ENCODE data around the gene STK35. TPM values are rescaled to one million over a fixed set of nuclear protein-coding genes. Genes with fewer than 3 reads are reported as not detected.

STK35 gene
- total and polyA plus RNA-seq, 9 of the 15 experiments (the other 6 are each of a cell fraction or from before 2014, with no cell fraction given), result 1.0 to 11.0 (median 6.3) TPM

GRCh38 chr20:2086980-2087377, 14.6 kb upstream of the STK35 start:
- Histone ChIP-seq H3K4me1 (replicated peaks in 1 of 2; ENCODE audit: control insufficient read depth in 2 of 2, insufficient read depth in 2 of 2, low read length in 2 of 2) (no peaks in the 10 kb centered on the region), H3K9ac (ENCODE audit: insufficient read depth in 1 of 2, low read depth in 2 of 2, low read length in 2 of 2) (no peak overlapping the region), H3K9me3 (replicated peaks; ENCODE audit: control insufficient read depth, insufficient read depth, low read depth, low read length) (no peaks in the 10 kb centered on the region), H3K4me2 (ENCODE audit: insufficient read depth, low read length) (no peak overlapping the region), H3K27me3 (ENCODE audit: control insufficient read depth in 2 of 2, insufficient read depth in 2 of 2, low read length in 2 of 2) (peaks cover 6 to 10% of the 10 kb centered on the region in 2 experiments; a peak in 2 of 5 replicates), H3K27ac (ENCODE audit: extremely low read depth, low read depth, low read length) (no peak overlapping the region), H4K20me1 (replicated peaks; ENCODE audit: control insufficient read depth, insufficient read depth, low read length) (no peaks in the 10 kb centered on the region), H3K9me1 (ENCODE audit: control insufficient read depth, insufficient read depth, low read length) (no peaks in the 10 kb centered on the region), H3K4me3 (no peak overlapping the region), H3K79me2 (ENCODE audit: control insufficient read depth, insufficient read depth, low read length) (no peaks in the 10 kb centered on the region), H2AFZ (ENCODE audit: low read depth, low read length) (no peak overlapping the region), H3K36me3 (ENCODE audit: control insufficient read depth, insufficient read depth, low read length) (no peaks in the 10 kb centered on the region)
- ChIA-PET CTCF (ENCODE audit: low intra/inter-chr PET ratio) (no interaction called here), POLR2A (no interaction called here)
- no peak for ATAC-seq
- intact Hi-C loops (cut with micrococcal nuclease), result loop anchor here (5.0 kb wide), 1 partner anchor 70 kb away; no protein-coding TSS in a partner anchor
- WGBS (ENCODE audit: insufficient coverage, low coverage, missing lambda C conversion rate), result 0% methylated on average over 2 of the region's 2 CpGs
- DNase-seq (ENCODE audit: extremely low read depth in 1 of 4, low spot score in 3 of 4), result no peak
- FAIRE-seq, result no peak
- no TSS peak for BruUV-seq (replicated peaks)
- TF ChIP-seq DEAF1 (CRISPR knock-in tag; IDR thresholded peaks at IDR 0.05), result no peak
- TF ChIP-seq SNIP1 (IDR thresholded peaks at IDR 0.05; ENCODE audit: low read depth), result no peak
- no peak for TF ChIP-seq MTF1 (CRISPR knock-in tag; IDR thresholded peaks at IDR 0.05; ENCODE audit: borderline replicate concordance)
- no peak for TF ChIP-seq FOXK2 (conservative IDR thresholded peaks at IDR 0.05 in 1 of 2, IDR thresholded peaks at IDR 0.05 in 1 of 2; ENCODE audit: low read depth in 2 of 2)
- TF ChIP-seq HES1 (IDR thresholded peaks at IDR 0.05; ENCODE audit: low read depth), result no peak
- no peak for TF ChIP-seq SOX6 (IDR thresholded peaks at IDR 0.05)
- no peak for TF ChIP-seq GTF2A2 (tag; IDR thresholded peaks at IDR 0.05)
- TF ChIP-seq STAT5B (CRISPR knock-in tag; IDR thresholded peaks at IDR 0.05), result no peak
- TF ChIP-seq ATF2 (CRISPR knock-in tag; IDR thresholded peaks at IDR 0.05), result no peak
- TF ChIP-seq HMBOX1 (IDR thresholded peaks at IDR 0.05), result no peak
- TF ChIP-seq FIP1L1 (IDR thresholded peaks at IDR 0.05; ENCODE audit: low read depth, low read length, poor library complexity, severe bottlenecking), result no peak
- TF ChIP-seq ZBTB2 (IDR thresholded peaks at IDR 0.05), result no peak
- no peak for TF ChIP-seq GABPA (tag; conservative IDR thresholded peaks at IDR 0.05; ENCODE audit: low read depth)
- no peak for TF ChIP-seq NFE2L1 (tag; IDR thresholded peaks at IDR 0.05; ENCODE audit: borderline replicate concordance, low read depth)
- in situ Hi-C loops (cut with MboI), result no loop called here
